ENCODE measurements around the gene ERC1.

DNA sequence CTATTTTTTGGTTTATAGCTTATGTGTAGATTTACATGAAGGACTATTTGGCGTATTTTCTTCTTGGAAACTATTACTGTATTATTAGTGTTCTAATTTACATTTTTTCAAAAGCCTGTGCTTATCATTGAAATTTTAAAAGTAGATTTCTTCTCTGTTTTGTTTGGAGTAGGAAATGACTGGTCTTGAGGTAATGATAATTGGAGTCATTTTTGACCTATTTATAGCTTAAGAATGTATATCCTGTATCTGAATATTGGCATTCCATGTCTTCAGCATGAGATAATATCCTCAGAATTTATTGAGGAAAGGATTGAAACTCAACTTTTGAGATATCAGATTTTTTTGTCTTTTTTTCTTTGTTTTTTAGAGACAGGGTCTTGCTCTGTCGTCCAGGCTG, 193.4 kb downstream of the ERC1 start:
- no peak for TF ChIP-seq EZH2 (IDR thresholded peaks at IDR 0.05; ENCODE audit: borderline replicate concordance)
- TF ChIP-seq CTCF (IDR thresholded peaks at IDR 0.05; ENCODE audit: poor library complexity) = no peak

Data from hepatocyte (in vitro differentiated cells).